OCI-LY3 (cell line): ENCODE results near the gene POLD2.

Experiments
- H2AFZ ChIP-seq: fragments of 200-600, 300-600 bp; shearing (Covaris generic); 2 replicates; pipeline ENCODE4 v1.6.0; 2014; ENCODE audit warnings: antibody characterized with exemption, low read depth, low read length
- H3K27ac ChIP-seq: fragments of 200-600, 300-600 bp; sonication (generic); 2 replicates; pipeline ENCODE4 v1.5.1; 2014; ENCODE audit warnings: mild to moderate bottlenecking, low read length, moderate library complexity, mixed read lengths
- H3K27me3 ChIP-seq: fragments of 200-600, 300-600 bp; sonication (generic); 2 replicates; pipeline ENCODE4 v1.6.1; 2014; ENCODE audit warnings: low read depth, low read length, mixed read lengths
- H3K36me3 ChIP-seq: fragments of 200-600, 300-600 bp; sonication (generic); replicated peaks from 2 replicates; pipeline ENCODE3; 2014; ENCODE audit warnings: low read depth, low read length, mixed read lengths
- H3K4me1 ChIP-seq: fragments of 300-600, 200-600 bp; sonication (generic); 2 replicates; pipeline ENCODE4 v1.6.1; 2014; ENCODE audit warnings: low read length, mixed read lengths
- H3K4me2 ChIP-seq: fragments of 200-600, 300-600 bp; sonication (generic); 2 replicates; pipeline ENCODE4 v1.6.1; 2014; ENCODE audit warnings: low read length, mixed read lengths
- H3K4me3 ChIP-seq: fragments of 300-600, 200-600 bp; sonication (generic); 2 replicates; pipeline ENCODE4 v1.5.1; 2014; ENCODE audit warnings: antibody characterized with exemption, mild to moderate bottlenecking, low read length, moderate library complexity
- H3K79me2 ChIP-seq: fragments of 300-600, 200-600 bp; shearing (Covaris generic); 2 replicates; pipeline ENCODE4 v1.6.1; 2014; ENCODE audit warnings: mild to moderate bottlenecking, low read length, mixed read lengths
- H3K9ac ChIP-seq: fragments of 300-600, 200-600 bp; shearing (Covaris generic); 2 replicates; pipeline ENCODE4 v1.6.0; 2014; ENCODE audit warnings: mild to moderate bottlenecking, low read length, moderate library complexity
- H3K9me3 ChIP-seq: fragments of 200-600, 300-600 bp; shearing (Covaris generic); 2 replicates; pipeline ENCODE4 v1.6.1; 2014; ENCODE audit warnings: low read length, mixed read lengths; ENCODE audit not compliant: insufficient read depth
- H4K20me1 ChIP-seq: fragments of 200-600, 300-600 bp; sonication (generic); 2 replicates; pipeline ENCODE4 v1.6.1; 2016; ENCODE audit warnings: low read length, mixed read lengths; ENCODE audit not compliant: insufficient read depth
- CTCF ChIP-seq: fragments of 200-600, 300-600 bp; sonication (generic); IDR thresholded peaks from 2 replicates; pipeline ENCODE4 v1.5.1; 2014; ENCODE audit warnings: antibody characterized with exemption, low read length, low read depth
- EZH2phosphoT487 ChIP-seq: fragments of 200-600 bp; shearing (Covaris generic); IDR thresholded peaks from 2 replicates; pipeline ENCODE4 v1.6.1; 2018; ENCODE audit warnings: antibody characterized with exemption, mixed run types, low read depth

Gene POLD2

GRCh38 chr7:44112997-44113763, 10.2 kb downstream of the POLD2 start:
- peaks cover 3% of the 10 kb centered on the region; the same call in 1 of the 2 replicates for H3K79me2 ChIP-seq
- H3K9ac ChIP-seq = no peak overlapping the region
- no peaks in the 10 kb centered on the region for H3K9me3 ChIP-seq
- no peak overlapping the region for H3K27ac ChIP-seq
- no peak overlapping the region for H2AFZ ChIP-seq
- no peaks in the 10 kb centered on the region for H3K27me3 ChIP-seq
- no peaks in the 10 kb centered on the region for H3K4me1 ChIP-seq
- peaks cover 26% of the 10 kb centered on the region for H3K36me3 ChIP-seq
- TF ChIP-seq CTCF (no peak), EZH2phosphoT487 (no peak)
- 0 out of 2 replicates have a peak, but pooled peaks cover 2% of the 10 kb centered on the region for H4K20me1 ChIP-seq
- H3K4me2 ChIP-seq = no peak overlapping the region
- no peak overlapping the region for H3K4me3 ChIP-seq

GRCh38 chr7:44112231-44112996, 10.9 kb downstream of the POLD2 start:
- Histone ChIP-seq H3K9ac (no peak overlapping the region), H3K9me3 (no peaks in the 10 kb centered on the region), H3K4me3 (no peak overlapping the region), H2AFZ (no peak overlapping the region), H3K27ac (no peak overlapping the region), H3K4me2 (no peak overlapping the region), H3K36me3 (peaks cover 19% of the 10 kb centered on the region), H3K27me3 (no peaks in the 10 kb centered on the region), H3K79me2 (no peaks in the 10 kb centered on the region), H4K20me1 (no peaks in the 10 kb centered on the region), H3K4me1 (no peaks in the 10 kb centered on the region)
- TF ChIP-seq EZH2phosphoT487 (no peak), CTCF (no peak)

DNA sequence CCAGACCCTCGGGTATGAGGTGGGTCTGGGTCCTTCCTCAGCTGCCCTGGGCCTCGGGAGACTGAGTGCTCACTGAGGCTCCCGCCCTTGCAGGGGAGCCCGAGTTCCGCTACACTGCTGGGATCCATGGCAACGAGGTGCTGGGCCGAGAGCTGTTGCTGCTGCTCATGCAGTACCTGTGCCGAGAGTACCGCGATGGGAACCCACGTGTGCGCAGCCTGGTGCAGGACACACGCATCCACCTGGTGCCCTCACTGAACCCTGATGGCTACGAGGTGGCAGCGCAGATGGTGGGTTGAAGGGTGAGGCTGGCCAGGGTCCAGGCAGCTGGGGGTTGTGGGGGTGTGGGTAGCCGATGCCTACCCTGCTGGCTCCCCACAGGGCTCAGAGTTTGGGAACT, 11.6 kb downstream of the POLD2 start:
- Histone ChIP-seq H3K27ac (no peak overlapping the region), H3K9ac (no peak overlapping the region), H3K4me1 (no peaks in the 10 kb centered on the region), H2AFZ (no peak overlapping the region), H3K9me3 (no peaks in the 10 kb centered on the region), H3K4me2 (no peak overlapping the region), H3K36me3 (peaks cover 12% of the 10 kb centered on the region), H3K4me3 (no peak overlapping the region), H3K79me2 (no peaks in the 10 kb centered on the region), H3K27me3 (no peaks in the 10 kb centered on the region), H4K20me1 (no peaks in the 10 kb centered on the region)
- TF ChIP-seq CTCF = no peak
- no peak for TF ChIP-seq EZH2phosphoT487
